Esophagus muscularis mucosa (tissue), 3 donors: ENCODE results near the gene TANC1.

ENCODE experiments used
- CTCF ChIP-seq, 3 experiments: fragments of 200-600 bp in 2 of 3; fragments of 450-650 bp in 1 of 3; sonication (generic) in 2 of 3; IDR thresholded peaks; one replicate each; pipeline ENCODE4 v1.5.1; 2017 to 2019; ENCODE audit warnings: antibody characterized with exemption in 3 of 3, mild to moderate bottlenecking in 2 of 3, moderate library complexity in 1 of 3
- POLR2A ChIP-seq: fragments of 450-650 bp; IDR thresholded peaks from one replicate; pipeline ENCODE4 v1.6.1; 2017; ENCODE audit warnings: antibody characterized with exemption, moderate library complexity, mild to moderate bottlenecking, low read depth
- POLR2AphosphoS5 ChIP-seq, 2 donors: sonication (generic); formaldehyde crosslinking; IDR thresholded peaks; one replicate each; pipeline ENCODE4 v1.6.1; 2017; ENCODE audit warnings: antibody characterized with exemption in 2 of 2

- TF ChIP-seq POLR2A (no peak), CTCF (IDR thresholded peaks at IDR 0.05) (no peak), POLR2AphosphoS5 (IDR thresholded peaks at IDR 0.05) (no peak)
These were observed 11.3 kb downstream of the TANC1 start for GRCh38 chr2:158979772-158980171.
